HG03097 (cell line): Measurements from ENCODE around the gene FGGY.
"Not testable (repeated sequence)": the region's sequence is repeated elsewhere in the genome, so short reads cannot be mapped to it uniquely, and the experiment has no call there.

Experiments used
- ATAC-seq: cut with Tn5 transposase; IDR thresholded peaks from one replicate; pipeline ENCODE4 v1.9.1; 2021; ENCODE audit not compliant: unreplicated experiment, low FRiP score

Gene FGGY

GRCh38 chr1:59432531-59433439 is 135.9 kb downstream of the FGGY start:
- ATAC-seq = peak; percentile 91

GRCh38 chr1:59433440-59433813 is 136.5 kb downstream of the FGGY start:
- ATAC-seq = no peak

GRCh38 chr1:59434336-59434735 is 137.4 kb downstream of the FGGY start:
- no peak for ATAC-seq

GRCh38 chr1:59436637-59437036 is 139.7 kb downstream of the FGGY start:
- ATAC-seq = no peak

GRCh38 chr1:59438058-59438560 is 141.2 kb downstream of the FGGY start:
- ATAC-seq = no peak

GRCh38 chr1:59442492-59442891 is 145.6 kb downstream of the FGGY start:
- ATAC-seq = no peak

GRCh38 chr1:59443310-59443709 is 146.4 kb downstream of the FGGY start:
- no peak for ATAC-seq

GRCh38 chr1:59444520-59444919 is 147.6 kb downstream of the FGGY start:
- ATAC-seq = no peak

GRCh38 chr1:59445040-59445439 is 148.1 kb downstream of the FGGY start:
- no peak for ATAC-seq

- no peak for ATAC-seq
These were observed 149.5 kb downstream of the FGGY start for GRCh38 chr1:59446257-59446901.

- ATAC-seq = no peak
These were observed 155.1 kb downstream of the FGGY start for GRCh38 chr1:59452026-59452425.

- no peak for ATAC-seq
These were observed 155.7 kb downstream of the FGGY start for GRCh38 chr1:59452559-59452958.

- ATAC-seq = no peak
These were observed 156.5 kb downstream of the FGGY start for GRCh38 chr1:59453297-59453968.

- ATAC-seq = no peak
These were observed 158.3 kb downstream of the FGGY start for GRCh38 chr1:59455206-59455605.

- ATAC-seq = no peak
These were observed 160.9 kb downstream of the FGGY start for GRCh38 chr1:59457786-59458185.

- ATAC-seq = no peak
These were observed 162.0 kb downstream of the FGGY start for GRCh38 chr1:59458884-59459283.

- not testable (repeated sequence) for ATAC-seq
These were observed 166.0 kb downstream of the FGGY start for GRCh38 chr1:59462942-59463341.

- not testable (repeated sequence) for ATAC-seq
These were observed 168.6 kb downstream of the FGGY start for GRCh38 chr1:59465478-59465877.

GRCh38 chr1:59468828-59469428 is 172.0 kb downstream of the FGGY start:
- no peak for ATAC-seq

- ATAC-seq = not testable (repeated sequence)
These were observed 175.2 kb downstream of the FGGY start for GRCh38 chr1:59471991-59472570.
